GM12878 (cell line): ENCODE measurements around the gene FANCI. TPM values are rescaled to one million over a fixed set of nuclear protein-coding genes. Genes with fewer than 3 reads are reported as not detected.

Experiments
- ATAC-seq: fragments of 200-7000 bp; cut with Tn5 transposase; 3 replicates; pipeline ENCODE4 v1.9.1; 2020; ENCODE audit warnings: mild to moderate bottlenecking, moderate library complexity
- BruUV-seq: library from RNA; stranded (reverse); fragments of 400-500 nt; replicated peaks from 2 replicates; lab custom pipeline; 2021; lab: Mats Ljungman, UMichigan
- CTCF ChIA-PET: fragments of 300-600 bp; sonication (Branson Sonifier 250); formaldehyde crosslinking; extraction: SDS; loops from one replicate; lab custom pipeline; 2021; ENCODE audit warnings: inconsistent platforms; lab: Yijun Ruan, JAX
- POLR2A ChIA-PET: fragments of 350-600 bp; formaldehyde crosslinking; extraction: SDS; loops from one replicate; lab custom pipeline; 2021; ENCODE audit warnings: inconsistent platforms; lab: Charles Lee
- RAD21 ChIA-PET: fragments of 300-600 bp; sonication (Branson Sonifier 250); formaldehyde crosslinking; loops from one replicate; lab custom pipeline; 2023; ENCODE audit warnings: antibody characterized with exemption; ENCODE audit not compliant: unreplicated experiment; lab: Charles Lee
- SMC1A ChIA-PET: fragments of 300-600 bp; sonication (Branson Sonifier 250); formaldehyde crosslinking; loops from one replicate; lab custom pipeline; 2023; ENCODE audit not compliant: unreplicated experiment, uncharacterized antibody; lab: Charles Lee
- DNase-seq: peaks from one replicate; pipeline ENCODE4 v3.0.0-alpha.2; 2011; ENCODE audit warnings: low read depth, low spot score
- FAIRE-seq: peaks from 3 replicates; lab custom pipeline; 2011; peaks lifted over from hg19 to GRCh38; lab: Jason Lieb, UNC
- H2AFZ ChIP-seq: 2 replicates; pipeline ENCODE4 v1.6.0; 2011; ENCODE audit warnings: low read depth, low read length, control low read depth; ENCODE audit not compliant: control insufficient read depth
- H3K27ac ChIP-seq: 2 replicates; pipeline ENCODE4 v1.5.1; 2011; ENCODE audit warnings: control low read depth; ENCODE audit not compliant: control insufficient read depth, insufficient read depth
- H3K27me3 ChIP-seq, 2 experiments: replicated peaks in 1 of 2; 2 replicates each; pipeline versions ENCODE4 v1.6.0 to v1.6.1; 2011; ENCODE audit warnings: low read length in 1 of 2; ENCODE audit not compliant: control insufficient read depth in 2 of 2, insufficient read depth in 2 of 2
- H3K36me3 ChIP-seq, 2 experiments: 2 replicates each; pipeline ENCODE4 v1.5.1; 2011; ENCODE audit warnings: low read length in 1 of 2; ENCODE audit not compliant: control insufficient read depth in 2 of 2, insufficient read depth in 2 of 2
- H3K4me1 ChIP-seq: 2 replicates; pipeline ENCODE4 v1.6.1; 2011; ENCODE audit warnings: mild to moderate bottlenecking, low read length, moderate library complexity, mixed read lengths; ENCODE audit not compliant: control insufficient read depth, insufficient read depth
- H3K4me2 ChIP-seq: 2 replicates; pipeline ENCODE4 v1.6.0; 2011; ENCODE audit warnings: control low read depth; ENCODE audit not compliant: control insufficient read depth, insufficient read depth
- H3K4me3 ChIP-seq: fragments of 200-600 bp; sonication (generic); 2 replicates; pipeline ENCODE4 v1.5.1; 2016
- H3K79me2 ChIP-seq: 2 replicates; pipeline ENCODE4 v1.6.0; 2011; ENCODE audit warnings: low read length; ENCODE audit not compliant: control insufficient read depth, insufficient read depth
- H3K9ac ChIP-seq: 2 replicates; pipeline ENCODE4 v1.8.0; 2011; ENCODE audit warnings: low read length, control low read depth, mixed read lengths; ENCODE audit not compliant: control insufficient read depth, insufficient read depth
- H3K9me3 ChIP-seq: replicated peaks from 3 replicates; pipeline ENCODE4 v1.5.1; 2011; ENCODE audit warnings: mild to moderate bottlenecking, low read length; ENCODE audit not compliant: control insufficient read depth, insufficient read depth
- H4K20me1 ChIP-seq: 2 replicates; pipeline ENCODE4 v1.6.0; 2011; ENCODE audit not compliant: control insufficient read depth, insufficient read depth
- SP1 ChIP-seq: IDR thresholded peaks from one replicate; pipeline ENCODE4 v1.6.1; 2011; ENCODE audit warnings: low read depth, low read length
- WGBS: methylation state at CpG from one replicate; pipeline ENCODE4 v1.1.6; 2016; ENCODE audit warnings: low lambda C conversion rate; ENCODE audit not compliant: insufficient replicate concordance, insufficient coverage; ENCODE audit errors: missing lambda C conversion rate; 5-methylcytosine and 5-hydroxymethylcytosine counted together
- in situ Hi-C: fragments of 300-500 bp; cut with MboI; formaldehyde crosslinking; loops from 9 replicates; pipeline ENCODE4 v1.14.3; 2018; ENCODE audit warnings: mixed read lengths
- intact Hi-C: fragments of 100-400 bp; cut with micrococcal nuclease; formaldehyde crosslinking; loops from one replicate; pipeline ENCODE4 v1.14.2; 2022; ENCODE audit not compliant: unreplicated experiment
- polyA plus RNA-seq, 11 experiments: library from polyadenylated mRNA; depleted of rRNA in 4 of 11; unstranded in 6 of 11; stranded (reverse) in 5 of 11; fragments of >200 nt; fragmentation: Nextera tagmentation in 4 of 11; fragmentation: Illumina TruSeq in 1 of 11; extraction: Ambion mirVana in 4 of 11; extraction: Trizol in 1 of 11; gene quantifications; 1 replicate in 1 of 11; 2 replicates in 10 of 11; pipeline versions ENCODE4 v1.2.1 to v1.2.3, GENCODE V29; 2011 to 2016; ENCODE audit warnings: inconsistent platforms in 2 of 11, missing spikeins in 2 of 11, low read depth in 1 of 11
- total RNA-seq, 4 experiments: library from RNA; depleted of rRNA in 3 of 4; stranded (reverse); fragments of >200 nt in 3 of 4; fragmentation: Illumina TruSeq in 1 of 4; extraction: Trizol in 1 of 4; gene quantifications; 2 replicates each; pipeline versions ENCODE4 v1.2.1 to v1.2.3, GENCODE V29; 2013 to 2021
- TF ChIP-seq, protein P1 (sequence below), 3 experiments: IDR thresholded peaks in 2 of 3; conservative IDR thresholded peaks in 1 of 3; 2 replicates each; pipeline ENCODE4 v1.5.1; 2011; ENCODE audit warnings: low read depth in 3 of 3, low read length in 3 of 3, mild to moderate bottlenecking in 3 of 3, control low read depth in 2 of 3, moderate library complexity in 2 of 3, inconsistent platforms in 1 of 3, mixed read lengths in 1 of 3; ENCODE audit not compliant: control insufficient read depth in 2 of 3, insufficient read depth in 1 of 3; ENCODE audit errors: extremely low read depth in 1 of 3

The FANCI gene
- total and polyA plus RNA-seq, 10 of the 15 experiments (the other 5 are each of a cell fraction or from before 2014, with no cell fraction given) = 38.1 to 129 (median 82.4) TPM

- POLR2A ChIA-PET = no interaction called here
Measured at GRCh38 chr15:89332446-89332845, 88.7 kb downstream of the FANCI start.

More at GRCh38 chr15:89332446-89332845, 88.7 kb downstream of the FANCI start:
- Histone ChIP-seq H4K20me1 (peaks cover 12% of the 10 kb centered on the region), H3K4me3 (peak overlapping the region; percentile 76), H3K79me2 (peaks cover 49% of the 10 kb centered on the region), H2AFZ (no peak overlapping the region), H3K4me2 (peak overlapping the region; percentile 88), H3K36me3 (peaks cover 18 to 39% of the 10 kb centered on the region in 2 experiments), H3K27ac (no peak overlapping the region), H3K9me3 (no peaks in the 10 kb centered on the region), H3K27me3 (no peaks in the 10 kb centered on the region), H3K9ac (no peak overlapping the region; the same call in 1 of the 2 replicates), H3K4me1 (peaks cover 33% of the 10 kb centered on the region)
- ChIA-PET RAD21 (no interaction called here), CTCF (interaction anchor here (0.7 to 13.0 kb wide), 8 partner anchors 12 to 126 kb away, joined by 3 to 116 read pairs (median 4); partner anchors contain the start of gene FANCI), SMC1A (interaction anchor here (1.0 kb wide), 1 partner anchor 102 kb away, joined by 3 read pairs; no protein-coding TSS in a partner anchor)
- FAIRE-seq (no peak), DNase-seq (no peak), ATAC-seq (no peak)
- TF ChIP-seq SP1 = no peak
- TF ChIP-seq, protein P1, sequence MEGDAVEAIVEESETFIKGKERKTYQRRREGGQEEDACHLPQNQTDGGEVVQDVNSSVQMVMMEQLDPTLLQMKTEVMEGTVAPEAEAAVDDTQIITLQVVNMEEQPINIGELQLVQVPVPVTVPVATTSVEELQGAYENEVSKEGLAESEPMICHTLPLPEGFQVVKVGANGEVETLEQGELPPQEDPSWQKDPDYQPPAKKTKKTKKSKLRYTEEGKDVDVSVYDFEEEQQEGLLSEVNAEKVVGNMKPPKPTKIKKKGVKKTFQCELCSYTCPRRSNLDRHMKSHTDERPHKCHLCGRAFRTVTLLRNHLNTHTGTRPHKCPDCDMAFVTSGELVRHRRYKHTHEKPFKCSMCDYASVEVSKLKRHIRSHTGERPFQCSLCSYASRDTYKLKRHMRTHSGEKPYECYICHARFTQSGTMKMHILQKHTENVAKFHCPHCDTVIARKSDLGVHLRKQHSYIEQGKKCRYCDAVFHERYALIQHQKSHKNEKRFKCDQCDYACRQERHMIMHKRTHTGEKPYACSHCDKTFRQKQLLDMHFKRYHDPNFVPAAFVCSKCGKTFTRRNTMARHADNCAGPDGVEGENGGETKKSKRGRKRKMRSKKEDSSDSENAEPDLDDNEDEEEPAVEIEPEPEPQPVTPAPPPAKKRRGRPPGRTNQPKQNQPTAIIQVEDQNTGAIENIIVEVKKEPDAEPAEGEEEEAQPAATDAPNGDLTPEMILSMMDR (IDR thresholded peaks at IDR 0.05 in 2 of 3, conservative IDR thresholded peaks at IDR 0.05 in 1 of 3; ENCODE audit: control insufficient read depth in 2 of 3, extremely low read depth in 1 of 3, insufficient read depth in 1 of 3, low read depth in 3 of 3, low read length in 3 of 3) = peak; percentile 18 to 64 (median 36); a peak in 3 of 6 replicates
- BruUV-seq = no TSS peak
- 6% methylated on average over 6 of the region's 10 CpGs for WGBS
- in situ Hi-C loops (no loop called here), intact Hi-C loops (loop anchor here (5.0 kb wide), 1 partner anchor 125 kb away; no protein-coding TSS in a partner anchor)
